ENCODE results near the gene SDK1.

SDK1 gene

DNA sequence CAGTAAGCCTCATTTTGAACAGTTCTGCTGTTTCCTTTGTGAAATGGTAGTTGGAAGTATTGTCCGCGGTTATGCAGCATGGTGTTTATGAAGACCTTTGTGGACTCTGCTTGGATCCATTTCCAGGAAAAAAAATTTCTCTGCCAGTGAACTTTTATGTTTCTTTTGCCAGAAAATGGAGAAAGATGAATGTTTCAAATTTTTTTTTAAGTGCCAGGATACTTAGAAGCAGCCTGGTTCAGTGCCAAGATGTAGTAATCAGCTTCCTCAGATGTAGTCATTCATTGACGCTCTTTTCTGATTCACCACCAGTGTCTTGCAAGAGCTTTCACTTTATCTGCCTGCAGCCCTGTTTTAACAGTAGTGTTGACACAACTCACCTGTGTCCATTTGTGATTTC lies 258.2 kb downstream of the SDK1 start:
- DNase-seq (ENCODE audit: extremely low read depth, low read depth): no peak
- TF ChIP-seq, protein P1, sequence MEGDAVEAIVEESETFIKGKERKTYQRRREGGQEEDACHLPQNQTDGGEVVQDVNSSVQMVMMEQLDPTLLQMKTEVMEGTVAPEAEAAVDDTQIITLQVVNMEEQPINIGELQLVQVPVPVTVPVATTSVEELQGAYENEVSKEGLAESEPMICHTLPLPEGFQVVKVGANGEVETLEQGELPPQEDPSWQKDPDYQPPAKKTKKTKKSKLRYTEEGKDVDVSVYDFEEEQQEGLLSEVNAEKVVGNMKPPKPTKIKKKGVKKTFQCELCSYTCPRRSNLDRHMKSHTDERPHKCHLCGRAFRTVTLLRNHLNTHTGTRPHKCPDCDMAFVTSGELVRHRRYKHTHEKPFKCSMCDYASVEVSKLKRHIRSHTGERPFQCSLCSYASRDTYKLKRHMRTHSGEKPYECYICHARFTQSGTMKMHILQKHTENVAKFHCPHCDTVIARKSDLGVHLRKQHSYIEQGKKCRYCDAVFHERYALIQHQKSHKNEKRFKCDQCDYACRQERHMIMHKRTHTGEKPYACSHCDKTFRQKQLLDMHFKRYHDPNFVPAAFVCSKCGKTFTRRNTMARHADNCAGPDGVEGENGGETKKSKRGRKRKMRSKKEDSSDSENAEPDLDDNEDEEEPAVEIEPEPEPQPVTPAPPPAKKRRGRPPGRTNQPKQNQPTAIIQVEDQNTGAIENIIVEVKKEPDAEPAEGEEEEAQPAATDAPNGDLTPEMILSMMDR (IDR thresholded peaks at IDR 0.05; ENCODE audit: low read depth, low read length): no peak

DNA sequence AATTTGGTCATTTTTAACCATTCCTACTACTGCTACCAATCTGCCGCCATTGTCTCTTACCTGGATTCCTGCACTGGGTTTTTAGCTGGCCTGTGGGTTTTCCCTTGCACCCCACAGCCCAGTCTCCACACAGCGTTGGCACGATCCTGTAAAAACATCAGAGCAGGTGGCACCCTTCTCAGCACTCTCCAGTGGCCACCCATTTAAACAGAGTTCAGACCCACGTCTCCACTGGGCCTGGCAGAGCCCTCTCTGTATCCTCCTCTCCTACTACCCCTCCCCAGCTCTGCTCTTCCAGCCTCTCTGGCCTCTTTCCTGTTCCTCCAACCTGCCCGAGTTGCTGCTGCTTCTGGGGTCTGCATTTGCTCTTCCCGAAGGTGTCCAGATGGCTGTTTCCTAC lies 259.4 kb downstream of the SDK1 start:
- TF ChIP-seq, protein P1 (IDR thresholded peaks at IDR 0.05; ENCODE audit: low read depth, low read length): no peak
- DNase-seq (ENCODE audit: extremely low read depth, low read depth): no peak

DNA sequence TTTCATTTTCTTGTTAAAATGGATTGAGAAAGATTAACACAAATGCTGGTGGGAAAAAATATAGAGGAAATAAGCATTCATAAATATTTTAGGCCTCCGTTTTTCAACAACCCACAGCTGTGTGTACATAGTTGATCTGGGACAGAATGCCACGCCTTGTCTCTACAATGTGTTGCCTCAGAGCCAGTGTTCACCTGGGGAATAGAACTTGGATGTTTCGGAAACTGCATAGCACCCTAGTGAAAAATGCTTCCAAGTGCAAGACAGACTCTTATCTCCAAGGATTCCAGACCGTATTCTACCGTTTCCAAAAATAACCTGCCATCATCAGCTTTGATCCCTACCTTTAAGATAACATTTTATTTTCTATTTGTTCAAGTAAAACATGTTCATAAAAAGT lies 260.9 kb downstream of the SDK1 start:
- DNase-seq (ENCODE audit: extremely low read depth, low read depth): no peak

DNA sequence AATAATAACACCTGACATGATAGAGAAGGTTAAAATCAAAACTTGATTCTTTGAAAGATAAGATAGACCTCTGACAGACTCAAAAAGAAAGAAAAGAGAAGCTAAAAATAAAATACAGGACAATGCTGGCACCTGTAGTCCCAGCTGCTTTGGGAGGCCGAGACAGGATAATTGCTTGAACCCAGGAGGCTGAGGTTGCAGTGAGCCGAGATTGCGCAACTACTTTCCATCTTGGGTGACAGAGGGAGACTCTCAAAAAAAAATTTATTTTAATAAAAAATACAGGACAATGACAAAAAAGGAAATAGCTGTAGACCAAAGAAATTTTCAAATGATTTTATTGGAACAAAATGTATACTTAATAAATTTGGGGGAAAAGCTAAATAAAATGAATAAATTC lies 263.2 kb downstream of the SDK1 start:
- DNase-seq (ENCODE audit: extremely low read depth, low read depth): no peak

More for the DNA sequence above, 260.9 kb downstream of the SDK1 start:
- TF ChIP-seq, protein P1 (IDR thresholded peaks at IDR 0.05; ENCODE audit: low read depth, low read length): no peak

DNA sequence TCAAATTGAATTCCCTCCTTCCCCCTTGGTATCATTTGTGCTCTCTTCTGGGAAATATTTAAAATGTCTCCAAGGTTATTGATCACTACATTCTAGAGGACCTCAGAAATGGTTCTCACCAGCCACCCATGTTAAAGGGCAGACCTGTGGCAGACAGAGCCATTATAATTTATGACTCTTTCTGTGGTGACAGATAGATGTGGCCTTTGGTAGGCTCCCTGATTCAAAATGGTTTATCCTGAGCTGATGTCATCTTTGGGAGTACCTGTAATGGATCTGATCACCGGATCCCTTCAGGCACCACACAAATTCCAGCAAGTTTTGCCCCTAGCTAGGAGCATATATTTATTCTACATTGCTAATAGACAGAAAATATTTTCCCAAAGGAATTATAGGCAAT lies 267.5 kb downstream of the SDK1 start:
- TF ChIP-seq, protein P1 (IDR thresholded peaks at IDR 0.05; ENCODE audit: low read depth, low read length): no peak
- no peak for DNase-seq (ENCODE audit: extremely low read depth, low read depth)

More for the DNA sequence above, 263.2 kb downstream of the SDK1 start:
- TF ChIP-seq, protein P1 (IDR thresholded peaks at IDR 0.05; ENCODE audit: low read depth, low read length): no peak

DNA sequence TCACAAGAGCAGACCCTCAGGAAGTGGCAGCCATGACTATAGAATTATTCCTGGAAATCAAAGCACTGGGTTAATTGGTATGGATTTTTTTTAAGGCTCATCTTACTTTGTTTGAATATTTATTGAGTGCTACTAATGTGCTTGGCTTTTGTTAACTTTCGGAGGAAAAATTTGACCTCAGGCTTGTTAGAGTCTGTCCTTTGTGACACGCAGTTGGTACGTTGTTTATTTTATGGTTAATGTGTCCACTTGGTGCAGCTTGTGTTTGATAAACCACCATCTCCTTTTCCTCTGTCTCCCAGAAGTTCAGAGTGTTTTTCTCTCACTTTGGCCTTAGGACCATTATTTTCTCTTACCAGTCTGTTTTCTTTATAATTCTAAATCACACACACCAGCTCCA lies 268.6 kb downstream of the SDK1 start:
- no peak for DNase-seq (ENCODE audit: extremely low read depth, low read depth)
- TF ChIP-seq, protein P1 (IDR thresholded peaks at IDR 0.05; ENCODE audit: low read depth, low read length): no peak

DNA sequence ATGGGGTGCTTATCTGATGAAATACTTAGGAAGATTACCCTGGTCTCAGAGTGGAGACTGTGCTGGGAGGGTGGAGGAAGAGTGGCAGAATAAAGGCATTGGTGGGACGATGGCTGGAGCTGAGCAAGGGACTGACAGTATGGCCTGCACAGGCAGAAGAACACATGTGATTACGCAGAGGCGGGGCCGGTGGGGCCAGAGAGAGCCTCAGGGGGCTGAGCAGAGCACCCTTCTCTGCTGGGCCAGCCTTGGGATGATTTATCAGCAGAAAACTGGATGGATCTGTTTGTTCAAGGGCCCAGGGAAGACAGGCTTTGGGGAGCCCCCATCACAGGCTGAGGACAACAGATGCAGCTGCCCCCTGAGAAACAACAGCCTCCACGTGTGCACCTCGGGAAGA lies 272.1 kb downstream of the SDK1 start:
- TF ChIP-seq, protein P1 (IDR thresholded peaks at IDR 0.05; ENCODE audit: low read depth, low read length): no peak
- DNase-seq (ENCODE audit: extremely low read depth, low read depth): no peak
